Naive thymus-derived CD4-positive, alpha-beta T cell (primary cell): Measurements from ENCODE around the gene MED1. TPM values are rescaled to one million over a fixed set of nuclear protein-coding genes. Genes with fewer than 3 reads are reported as not detected.
"Not testable (repeated sequence)": the region's sequence is repeated elsewhere in the genome, so short reads cannot be mapped to it uniquely, and the experiment has no call there.

Experiments used
- ATAC-seq: fragments of 150-1000 bp; cut with Tn5 transposase; 2 replicates; pipeline ENCODE4 v1.10.0; 2021; ENCODE audit warnings: mild to moderate bottlenecking, moderate library complexity
- CTCF ChIA-PET: fragments of 350-600 bp; sonication (Branson Sonifier 250); formaldehyde crosslinking; loops from one replicate; lab custom pipeline; 2021; ENCODE audit warnings: antibody characterized with exemption; lab: Charles Lee
- POLR2A ChIA-PET: fragments of 350-600 bp; sonication (Branson Sonifier 250); formaldehyde crosslinking; loops from one replicate; lab custom pipeline; 2021; ENCODE audit warnings: antibody characterized with exemption, inconsistent platforms; lab: Charles Lee
- DNase-seq, 9 donors: peaks; one replicate each; pipeline versions ENCODE4 v3.0.0 to v3.0.0-alpha.2; 2020 to 2022; ENCODE audit warnings: mixed read lengths in 1 of 9
- H3K27ac ChIP-seq: one replicate; pipeline ENCODE4 v1.7.0; 2013; ENCODE audit warnings: mild to moderate bottlenecking, low read depth, low read length, moderate library complexity
- H3K27me3 ChIP-seq, 2 donors: one replicate each; pipeline ENCODE4 v1.7.0; 2013; ENCODE audit warnings: low read length in 2 of 2, mild to moderate bottlenecking in 2 of 2, moderate library complexity in 2 of 2; ENCODE audit not compliant: control insufficient read depth in 2 of 2, insufficient read depth in 2 of 2
- H3K36me3 ChIP-seq, 3 experiments: 1 replicate in 2 of 3; 2 replicates in 1 of 3; pipeline ENCODE4 v1.7.0; 2013; ENCODE audit warnings: low read length in 3 of 3, mild to moderate bottlenecking in 3 of 3, moderate library complexity in 1 of 3; ENCODE audit not compliant: insufficient read depth in 3 of 3, control insufficient read depth in 2 of 3
- H3K4me1 ChIP-seq, 2 donors: one replicate each; pipeline ENCODE4 v1.7.0; 2013; ENCODE audit warnings: low read length in 2 of 2, mild to moderate bottlenecking in 2 of 2, moderate library complexity in 1 of 2; ENCODE audit not compliant: control insufficient read depth in 2 of 2, insufficient read depth in 2 of 2
- H3K4me3 ChIP-seq: 2 replicates; pipeline ENCODE4 v1.7.0; 2013; ENCODE audit warnings: mild to moderate bottlenecking, low read length
- H3K9me3 ChIP-seq, 3 experiments: 1 replicate in 2 of 3; 2 replicates in 1 of 3; pipeline ENCODE4 v1.7.0; 2013; ENCODE audit warnings: low read length in 3 of 3; ENCODE audit not compliant: control insufficient read depth in 2 of 3
- H3K27ac Mint-ChIP-seq, 9 donors: one replicate each; pipeline ENCODE4 v1.8.0; 2020 to 2022; ENCODE audit warnings: mixed read lengths in 9 of 9, mild to moderate bottlenecking in 8 of 9, moderate library complexity in 5 of 9, inconsistent platforms in 2 of 9
- H3K27me3 Mint-ChIP-seq, 5 donors: one replicate each; pipeline ENCODE4 v1.8.0; 2021 to 2022; ENCODE audit warnings: mixed read lengths in 5 of 5, mild to moderate bottlenecking in 1 of 5
- H3K36me3 Mint-ChIP-seq, 5 donors: one replicate each; pipeline ENCODE4 v1.8.0; 2020 to 2022; ENCODE audit warnings: mixed read lengths in 5 of 5, mild to moderate bottlenecking in 3 of 5, inconsistent platforms in 1 of 5
- H3K4me1 Mint-ChIP-seq, 7 donors: one replicate each; pipeline ENCODE4 v1.8.0; 2020 to 2022; ENCODE audit warnings: mixed read lengths in 7 of 7, mild to moderate bottlenecking in 3 of 7, inconsistent platforms in 1 of 7
- H3K4me3 Mint-ChIP-seq, 10 donors: one replicate each; pipeline ENCODE4 v1.8.0; 2020 to 2022; ENCODE audit warnings: mild to moderate bottlenecking in 10 of 10, mixed read lengths in 10 of 10, moderate library complexity in 6 of 10, inconsistent platforms in 2 of 10
- H3K9me3 Mint-ChIP-seq, 11 donors: one replicate each; pipeline ENCODE4 v1.8.0; 2020 to 2022; ENCODE audit warnings: mixed read lengths in 11 of 11, mild to moderate bottlenecking in 4 of 11, inconsistent platforms in 1 of 11, moderate library complexity in 1 of 11
- intact Hi-C, 2 donors: fragments of 100-400 bp; cut with micrococcal nuclease; formaldehyde crosslinking; loops; one replicate each; pipeline ENCODE4 v1.15.1; 2023
- polyA plus RNA-seq, 2 donors: library from polyadenylated mRNA; unstranded; fragments of 300-500 nt; fragmentation: Illumina TruSeq; gene quantifications; one replicate each; pipeline ENCODE4 v1.2.3, GENCODE V29; 2021
- total RNA-seq, 6 experiments: library from RNA in 5 of 6; stranded (reverse) in 5 of 6; gene quantifications; 1 replicate in 5 of 6; 2 replicates in 1 of 6; pipeline ENCODE4 v1.2.3 and lab custom pipeline; 2021 to 2026

MED1 gene
- total and polyA plus RNA-seq, 7 experiments from 2014 or later: 20.6 to 61.5 (median 38.4) TPM

DNA sequence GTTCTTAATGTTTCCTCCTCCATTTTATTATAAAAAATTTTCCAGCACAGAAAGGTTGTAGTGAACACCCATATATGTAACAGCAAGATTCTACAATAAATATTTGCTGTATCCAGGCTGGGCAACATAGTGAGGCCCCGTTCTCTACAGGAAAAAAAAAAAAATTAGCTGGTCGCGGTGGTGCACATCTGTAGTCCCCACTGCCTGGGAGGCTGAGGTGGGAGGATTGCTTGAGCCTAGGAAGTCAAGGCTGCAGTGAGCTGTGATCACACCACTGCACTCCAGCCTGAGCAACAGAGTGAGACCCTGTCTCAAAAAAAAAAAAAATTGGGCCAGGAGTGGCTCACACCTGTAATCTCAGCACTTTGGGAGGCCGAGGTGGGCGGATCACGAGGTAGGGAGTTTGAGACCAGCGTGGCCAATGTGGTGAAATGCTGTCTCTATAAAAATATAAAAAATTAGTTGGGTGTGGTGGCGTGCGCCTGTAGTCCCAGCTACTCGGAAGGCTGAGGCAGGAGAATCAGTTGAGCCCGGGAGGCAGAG, 13.6 kb upstream of the MED1 start:
- H3K9me3 Mint-ChIP-seq, H3K36me3 ChIP-seq, ATAC-seq, DNase-seq, H3K27me3 Mint-ChIP-seq, H3K27me3 ChIP-seq, H3K9me3 ChIP-seq: not testable (repeated sequence)
- H3K4me1 Mint-ChIP-seq: peaks cover 27 to 73% (median 54%) of the 10 kb centered on the region in 7 donors
- intact Hi-C loops: loop anchor here (5.0 kb wide), 4 partner anchors 173 to 597 kb away; partner anchors contain the start of genes PLXDC1 (in 1 of the 2) and STARD3 (in 1 of the 2)
- Histone ChIP-seq H3K4me3 (peak overlapping the region; percentile 73), H3K27ac (peak overlapping the region; percentile 89), H3K4me1 (peaks cover 8 to 17% of the 10 kb centered on the region in 2 donors)
- peak overlapping the region in 6 of 9 donors; percentile 14 to 89 (median 54) for H3K27ac Mint-ChIP-seq
- ChIA-PET POLR2A (interaction anchor here (0.6 to 6.4 kb wide), 3 partner anchors 14 to 521 kb away, joined by 3 to 143 read pairs (median 3); partner anchors contain the start of gene MED1), CTCF (interaction anchor here (0.6 to 0.7 kb wide), 3 partner anchors 189 to 571 kb away, joined by 3 to 11 read pairs (median 3); no protein-coding TSS in a partner anchor)
- H3K36me3 Mint-ChIP-seq: peaks cover 5 to 23% (median 10%) of the 10 kb centered on the region in 5 donors
- peak overlapping the region; percentile 93 to 100 (median 98) for H3K4me3 Mint-ChIP-seq

GRCh38 chr17:39462631-39463375, 11.7 kb upstream of the MED1 start:
- Mint-ChIP-seq H3K27ac (peak overlapping the region; percentile 89 to 99 (median 97)), H3K27me3 (no peaks in the 10 kb centered on the region), H3K36me3 (peaks cover 5 to 23% (median 10%) of the 10 kb centered on the region in 5 donors), H3K4me3 (peak overlapping the region; percentile 93 to 100 (median 98)), H3K4me1 (peaks cover 27 to 65% (median 53%) of the 10 kb centered on the region in 7 donors), H3K9me3 (peaks cover 0 to 5% (median 0%) of the 10 kb centered on the region in 11 donors)
- peak in 1 of 9 donors; percentile 24 for DNase-seq
- Histone ChIP-seq H3K4me3 (peak overlapping the region; percentile 73), H3K9me3 (no peaks in the 10 kb centered on the region), H3K27me3 (no peaks in the 10 kb centered on the region), H3K27ac (peak overlapping the region; percentile 89), H3K4me1 (peaks cover 8 to 17% of the 10 kb centered on the region in 2 donors), H3K36me3 (peaks cover 0 to 4% (median 0%) of the 10 kb centered on the region in 3 experiments)
- no peak for ATAC-seq
- CTCF ChIA-PET: interaction anchor here (0.6 to 1.4 kb wide), 2 partner anchors 218 to 346 kb away, joined by 3 to 4 read pairs; no protein-coding TSS in a partner anchor
- intact Hi-C loops: loop anchor here (5.0 kb wide), 4 partner anchors 174 to 596 kb away; partner anchors contain the start of genes PLXDC1 (in 1 of the 2) and STARD3 (in 1 of the 2)
- POLR2A ChIA-PET: interaction anchor here (0.7 to 6.4 kb wide), 9 partner anchors 12 to 609 kb away, joined by 3 to 143 read pairs (median 5); partner anchors contain the start of genes FBXL20, MED1, PGAP3 and RPL19

DNA sequence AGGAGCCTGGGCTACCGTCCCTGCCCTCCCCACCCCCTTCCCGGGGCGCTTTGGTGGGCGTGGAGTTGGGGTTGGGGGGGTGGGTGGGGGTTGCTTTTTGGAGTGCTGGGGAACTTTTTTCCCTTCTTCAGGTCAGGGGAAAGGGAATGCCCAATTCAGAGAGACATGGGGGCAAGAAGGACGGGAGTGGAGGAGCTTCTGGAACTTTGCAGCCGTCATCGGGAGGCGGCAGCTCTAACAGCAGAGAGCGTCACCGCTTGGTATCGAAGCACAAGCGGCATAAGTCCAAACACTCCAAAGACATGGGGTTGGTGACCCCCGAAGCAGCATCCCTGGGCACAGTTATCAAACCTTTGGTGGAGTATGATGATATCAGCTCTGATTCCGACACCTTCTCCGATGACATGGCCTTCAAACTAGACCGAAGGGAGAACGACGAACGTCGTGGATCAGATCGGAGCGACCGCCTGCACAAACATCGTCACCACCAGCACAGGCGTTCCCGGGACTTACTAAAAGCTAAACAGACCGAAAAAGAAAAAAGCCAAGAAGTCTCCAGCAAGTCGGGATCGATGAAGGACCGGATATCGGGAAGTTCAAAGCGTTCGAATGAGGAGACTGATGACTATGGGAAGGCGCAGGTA, 11.0 kb upstream of the MED1 start:
- peak overlapping the region; percentile 73 for H3K4me3 ChIP-seq
- Mint-ChIP-seq H3K4me3 (peak overlapping the region; percentile 93 to 100 (median 98)), H3K9me3 (peaks cover 0 to 5% (median 0%) of the 10 kb centered on the region in 11 donors), H3K36me3 (peaks cover 0 to 18% (median 5%) of the 10 kb centered on the region in 5 donors), H3K27me3 (no peaks in the 10 kb centered on the region), H3K4me1 (peaks cover 27 to 57% (median 47%) of the 10 kb centered on the region in 7 donors), H3K27ac (peak overlapping the region; percentile 89 to 99 (median 97))
- H3K27me3 ChIP-seq: no peaks in the 10 kb centered on the region
- ATAC-seq (peak; percentile 12), DNase-seq (peak in 1 of 9 donors; percentile 27)
- peaks cover 8 to 14% of the 10 kb centered on the region in 2 donors for H3K4me1 ChIP-seq
- ChIA-PET POLR2A (interaction anchor here (0.7 to 6.4 kb wide), 10 partner anchors 11 to 608 kb away, joined by 3 to 143 read pairs (median 4); partner anchors contain the start of genes FBXL20, MED1, PGAP3 and RPL19), CTCF (no interaction called here)
- no peaks in the 10 kb centered on the region for H3K9me3 ChIP-seq
- H3K27ac ChIP-seq: peak overlapping the region; percentile 89
- H3K36me3 ChIP-seq: peaks cover 0 to 4% (median 0%) of the 10 kb centered on the region in 3 experiments
- intact Hi-C loops: loop anchor here (1.0 to 5.0 kb wide), 12 partner anchors 11 to 595 kb away; partner anchors contain the start of genes MED1 (in 2 of the 2), FBXL20 (in 1 of the 2), PGAP3 (in 1 of the 2) and PLXDC1 (in 1 of the 2)

DNA sequence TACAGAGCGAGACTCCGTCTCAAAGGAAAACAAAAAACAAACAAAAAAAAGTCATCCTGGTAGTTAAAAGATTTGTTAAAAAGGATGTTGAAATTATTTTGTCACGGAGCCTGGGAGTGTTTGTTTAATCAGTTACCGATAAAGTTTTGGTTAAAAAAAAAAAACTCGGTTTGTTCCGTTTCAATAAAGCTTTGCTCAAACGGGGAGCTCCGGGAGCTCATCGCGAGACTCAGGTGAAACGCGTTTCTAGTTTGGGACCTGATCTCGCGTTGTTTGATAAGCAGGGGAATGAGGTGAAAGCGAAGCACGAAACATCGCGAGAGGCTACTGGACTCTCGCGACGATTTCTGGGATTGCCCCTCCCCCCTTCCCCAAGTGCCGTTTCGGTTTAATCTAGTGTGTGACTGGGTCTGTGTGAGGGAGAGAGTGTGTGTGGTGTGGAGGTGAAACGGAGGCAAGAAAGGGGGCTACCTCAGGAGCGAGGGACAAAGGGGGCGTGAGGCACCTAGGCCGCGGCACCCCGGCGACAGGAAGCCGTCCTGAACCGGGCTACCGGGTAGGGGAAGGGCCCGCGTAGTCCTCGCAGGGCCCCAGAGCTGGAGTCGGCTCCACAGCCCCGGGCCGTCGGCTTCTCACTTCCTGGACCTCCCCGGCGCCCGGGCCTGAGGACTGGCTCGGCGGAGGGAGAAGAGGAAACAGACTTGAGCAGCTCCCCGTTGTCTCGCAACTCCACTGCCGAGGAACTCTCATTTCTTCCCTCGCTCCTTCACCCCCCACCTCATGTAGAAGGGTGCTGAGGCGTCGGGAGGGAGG, 10.3 kb upstream of the MED1 start, which contains the start of gene CDK12:
TSS of gene CDK12 (plus strand) at position 374 of the 813 bp plus-strand sequence. CDS start 586 bp downstream, outside the sequence.
- Histone ChIP-seq H3K27ac (peak within 1 kb of the TSS; percentile 89), H3K9me3 (no peaks in the 10 kb centered on the region), H3K36me3 (peaks cover 0 to 4% (median 0%) of the 10 kb centered on the region in 3 experiments), H3K27me3 (no peaks in the 10 kb centered on the region), H3K4me1 (peaks cover 8 to 13% of the 10 kb centered on the region in 2 donors), H3K4me3 (peak within 1 kb of the TSS; percentile 73)
- DNase-seq (peak; percentile 76 to 98 (median 95)), ATAC-seq (peak; percentile 91)
- peaks cover 27 to 51% (median 41%) of the 10 kb centered on the region in 7 donors for H3K4me1 Mint-ChIP-seq
- H3K27ac Mint-ChIP-seq: peak within 1 kb of the TSS; percentile 89 to 99 (median 97)
- H3K27me3 Mint-ChIP-seq: no peaks in the 10 kb centered on the region
- intact Hi-C loops: loop anchor here (1.0 to 5.0 kb wide), 12 partner anchors 10 to 594 kb away; partner anchors contain the start of genes MED1 (in 2 of the 2), FBXL20 (in 1 of the 2), PGAP3 (in 1 of the 2) and PLXDC1 (in 1 of the 2)
- ChIA-PET CTCF (interaction anchor here (0.7 kb wide), 1 partner anchor 9 kb away, joined by 3 read pairs; no protein-coding TSS in a partner anchor), POLR2A (interaction anchor here (0.6 to 6.4 kb wide), 12 partner anchors 10 to 607 kb away, joined by 3 to 143 read pairs (median 4); partner anchors contain the start of genes FBXL20, MED1, PGAP3 and RPL19)
- peaks cover 0 to 15% (median 5%) of the 10 kb centered on the region in 5 donors for H3K36me3 Mint-ChIP-seq
- H3K4me3 Mint-ChIP-seq: peak within 1 kb of the TSS; percentile 93 to 100 (median 98)
- H3K9me3 Mint-ChIP-seq: peaks cover 0 to 5% (median 0%) of the 10 kb centered on the region in 11 donors

- no peaks in the 10 kb centered on the region for H3K27me3 Mint-ChIP-seq
- ATAC-seq (no peak), DNase-seq (no peak)
- Histone ChIP-seq H3K4me1 (peaks cover 10 to 14% of the 10 kb centered on the region in 2 donors), H3K36me3 (no peaks in the 10 kb centered on the region), H3K4me3 (no peak overlapping the region), H3K27me3 (no peaks in the 10 kb centered on the region), H3K27ac (no peak overlapping the region), H3K9me3 (no peaks in the 10 kb centered on the region)
- H3K9me3 Mint-ChIP-seq: peaks cover 0 to 5% (median 0%) of the 10 kb centered on the region in 11 donors
- H3K36me3 Mint-ChIP-seq: no peaks in the 10 kb centered on the region
- H3K27ac Mint-ChIP-seq: no peak overlapping the region
- ChIA-PET CTCF (interaction anchor here (0.6 kb wide), 2 partner anchors 12 to 686 kb away, joined by 3 to 4 read pairs; no protein-coding TSS in a partner anchor), POLR2A (no interaction called here)
- H3K4me3 Mint-ChIP-seq: no peak overlapping the region
- intact Hi-C loops: no loop called here
- H3K4me1 Mint-ChIP-seq: peaks cover 0 to 24% (median 16%) of the 10 kb centered on the region in 7 donors
Observed at GRCh38 chr17:39455919-39456318, 4.9 kb upstream of the MED1 start.
